ENCODE measurements around the gene NCSTN.

NCSTN gene

GRCh38 chr1:160353223-160353622 lies 10.0 kb downstream of the NCSTN start:
- no peak for DNase-seq

GRCh38 chr1:160354388-160354985 lies 11.3 kb downstream of the NCSTN start:
- DNase-seq: peak; percentile 50 to 67

GRCh38 chr1:160357286-160358002 lies 14.3 kb downstream of the NCSTN start:
- DNase-seq: no peak

GRCh38 chr1:160358073-160358472 lies 14.9 kb downstream of the NCSTN start:
- no peak for DNase-seq

- DNase-seq: no peak
Observed at GRCh38 chr1:160359559-160360226, 16.5 kb downstream of the NCSTN start.

- DNase-seq: no peak
Observed at GRCh38 chr1:160360227-160360695, 17.1 kb downstream of the NCSTN start.

- DNase-seq: no peak
Observed at GRCh38 chr1:160361199-160361598, 18.0 kb downstream of the NCSTN start.

- no peak for DNase-seq
Observed at GRCh38 chr1:160361814-160362167, 18.6 kb downstream of the NCSTN start.

- no peak for DNase-seq
Observed at GRCh38 chr1:160362168-160362957, 19.2 kb downstream of the NCSTN start.

- no peak for DNase-seq
Observed at GRCh38 chr1:160363010-160363409, 19.8 kb downstream of the NCSTN start.

GRCh38 chr1:160363951-160364735 lies 21.0 kb downstream of the NCSTN start:
- no peak for DNase-seq

GRCh38 chr1:160365325-160365724 lies 22.1 kb downstream of the NCSTN start:
- no peak for DNase-seq

GRCh38 chr1:160366731-160367515 lies 23.7 kb downstream of the NCSTN start, which contains the start of gene NHLH1:
Gene NHLH1, plus strand, starts transcription at chr1:160367071. Its CDS starts 3,661 bp downstream, at chr1:160370732.
- DNase-seq: no peak

GRCh38 chr1:160367516-160367900 lies 24.3 kb downstream of the NCSTN start:
- DNase-seq: no peak

- no peak for DNase-seq
Observed at GRCh38 chr1:160367934-160368923, 25.0 kb downstream of the NCSTN start.

GRCh38 chr1:160369087-160369486 lies 25.9 kb downstream of the NCSTN start:
- no peak for DNase-seq

GRCh38 chr1:160370561-160371345 lies 27.6 kb downstream of the NCSTN start:
- no peak for DNase-seq

GRCh38 chr1:160371346-160371631 lies 28.1 kb downstream of the NCSTN start:
- no peak for DNase-seq

- no peak for DNase-seq
Observed at GRCh38 chr1:160371756-160372155, 28.6 kb downstream of the NCSTN start.

GRCh38 chr1:160373696-160374095 lies 30.5 kb downstream of the NCSTN start:
- DNase-seq: peak; percentile 28 to 39

All from Kasumi-1 (cell line).